HepG2 (cell line): ENCODE measurements around the gene RASSF4. TPM values are rescaled to one million over a fixed set of nuclear protein-coding genes. Genes with fewer than 3 reads are reported as not detected.

ENCODE experiments used
- ATAC-seq: fragments of 200-7000 bp; cut with Tn5 transposase; 3 replicates; pipeline ENCODE4 v1.9.1; 2020; ENCODE audit warnings: mild to moderate bottlenecking, moderate library complexity
- BruUV-seq: library from RNA; stranded (reverse); fragments of 400-500 nt; replicated peaks from 2 replicates; lab custom pipeline; 2021; lab: Mats Ljungman, UMichigan
- CTCF ChIA-PET: fragments of 300-600 bp; formaldehyde crosslinking; extraction: SDS; loops from one replicate; lab custom pipeline; 2021; ENCODE audit warnings: low total read pairs, inconsistent platforms, low intra/inter-chr PET ratio; lab: Yijun Ruan, JAX
- POLR2A ChIA-PET: fragments of 350-600 bp; sonication (Branson Sonifier 250); formaldehyde crosslinking; loops from one replicate; lab custom pipeline; 2020; ENCODE audit warnings: antibody characterized with exemption, inconsistent platforms; lab: Yijun Ruan, JAX
- DNase-seq: peaks from one replicate; pipeline ENCODE4 v3.0.0-alpha.2; 2015; ENCODE audit warnings: low spot score
- FAIRE-seq: peaks from 3 replicates; lab custom pipeline; 2011; peaks lifted over from hg19 to GRCh38; lab: Jason Lieb, UNC
- H2AFZ ChIP-seq: one replicate; pipeline ENCODE4 v1.6.1; 2011; ENCODE audit warnings: low read length, inconsistent platforms
- H3K27ac ChIP-seq: fragments of 300-600 bp; 3 replicates; pipeline ENCODE4 v1.8.0; 2011; ENCODE audit warnings: mixed run types, mild to moderate bottlenecking, mixed read lengths, low read length, inconsistent platforms; ENCODE audit not compliant: insufficient read depth; ENCODE audit errors: extremely low read length
- H3K27me3 ChIP-seq, 2 experiments: fragments of 200-600 bp in 1 of 2; 2 replicates in 1 of 2; 3 replicates in 1 of 2; pipeline versions ENCODE4 v1.6.0 to v1.8.0; 2011; ENCODE audit warnings: low read length in 2 of 2, mild to moderate bottlenecking in 2 of 2, moderate library complexity in 2 of 2, inconsistent platforms in 1 of 2; ENCODE audit not compliant: insufficient read depth in 2 of 2, control insufficient read depth in 1 of 2
- H3K36me3 ChIP-seq, 2 experiments: fragments of 200-600 bp in 1 of 2; replicated peaks in 1 of 2; 2 replicates in 1 of 2; 3 replicates in 1 of 2; pipeline versions ENCODE4 v1.5.1 to v1.8.0; 2011; ENCODE audit warnings: low read length in 2 of 2, inconsistent platforms in 1 of 2; ENCODE audit not compliant: insufficient read depth in 2 of 2, control insufficient read depth in 1 of 2
- H3K4me1 ChIP-seq: 2 replicates; pipeline ENCODE4 v1.5.1; 2012; ENCODE audit warnings: low read length, inconsistent platforms; ENCODE audit not compliant: insufficient read depth
- H3K4me2 ChIP-seq: 2 replicates; pipeline ENCODE4 v1.6.0; 2011; ENCODE audit warnings: low read depth, low read length, inconsistent platforms
- H3K4me3 ChIP-seq, 3 experiments: fragments of 200-600 bp in 1 of 3; sonication (generic), shearing (Covaris generic) in 1 of 3; replicated peaks in 1 of 3; 2 replicates each; pipeline ENCODE4 v1.5.1; 2011 to 2016; ENCODE audit warnings: low read length in 3 of 3, inconsistent platforms in 2 of 3, low read depth in 2 of 3, mild to moderate bottlenecking in 2 of 3, control low read depth in 1 of 3, mixed read lengths in 1 of 3; ENCODE audit not compliant: insufficient read depth in 1 of 3
- H3K79me2 ChIP-seq: one replicate; pipeline ENCODE4 v1.6.1; 2011; ENCODE audit warnings: low read length, inconsistent platforms; ENCODE audit not compliant: insufficient read depth
- H3K9ac ChIP-seq: 2 replicates; pipeline ENCODE4 v1.6.0; 2011; ENCODE audit warnings: mild to moderate bottlenecking, low read depth, low read length, inconsistent platforms; ENCODE audit not compliant: insufficient read depth
- H3K9me3 ChIP-seq: 2 replicates; pipeline ENCODE4 v1.5.1; 2012; ENCODE audit warnings: mild to moderate bottlenecking, low read length
- H4K20me1 ChIP-seq: 2 replicates; pipeline ENCODE4 v1.6.0; 2011; ENCODE audit warnings: inconsistent platforms, mild to moderate bottlenecking, low read length, moderate library complexity; ENCODE audit not compliant: insufficient read depth
- HNRNPK ChIP-seq: fragments of 200-400 bp; formaldehyde crosslinking; IDR thresholded peaks from 2 replicates; pipeline ENCODE4 v1.6.1; 2018; ENCODE audit warnings: low read length, low read depth, moderate library complexity, mild to moderate bottlenecking; ENCODE audit not compliant: poor library complexity, severe bottlenecking
- PCBP2 ChIP-seq: fragments of 200-400 bp; formaldehyde crosslinking; optimal IDR thresholded peaks from 2 replicates; pipeline ENCODE3; 2018; ENCODE audit warnings: low read length, low read depth; ENCODE audit not compliant: poor library complexity, severe bottlenecking
- ZNF564 ChIP-seq: sonication (generic); formaldehyde crosslinking; IDR thresholded peaks from 2 replicates; pipeline ENCODE4 v1.8.1; 2023; ENCODE audit warnings: mild to moderate bottlenecking, missing genetic modification reagents
- WGBS: methylation state at CpG from one replicate; pipeline ENCODE4 v1.1.6; 2017; ENCODE audit warnings: low lambda C conversion rate; 5-methylcytosine and 5-hydroxymethylcytosine counted together
- in situ Hi-C: cut with HindIII; loops from 2 replicates; pipeline ENCODE4 v1.10.0; 2017; ENCODE audit warnings: low pct_unique_long_range_greater_than_20kb; ENCODE audit not compliant: extremely low pct_ligation_motif_present
- intact Hi-C: fragments of 100-400 bp; cut with micrococcal nuclease; formaldehyde crosslinking; loops from one replicate; pipeline ENCODE4 v1.10.0; 2022; ENCODE audit not compliant: unreplicated experiment
- polyA plus RNA-seq, 8 experiments: library from polyadenylated mRNA; depleted of rRNA in 3 of 8; stranded (reverse) in 7 of 8; unstranded in 1 of 8; fragments of >200 nt; fragmentation: Illumina TruSeq in 4 of 8; extraction: Trizol in 4 of 8; gene quantifications; 2 replicates each; pipeline versions ENCODE4 v1.2.1 to v1.2.3, GENCODE V29; 2011 to 2016; ENCODE audit warnings: low read depth in 4 of 8, missing spikeins in 1 of 8, mixed read lengths in 1 of 8; ENCODE audit not compliant: insufficient read depth in 1 of 8
- total RNA-seq, 5 experiments: library from RNA; depleted of rRNA; stranded (reverse); fragments of >200 nt; fragmentation: Illumina TruSeq; extraction: Trizol; gene quantifications; 2 replicates each; pipeline ENCODE4 v1.2.3, GENCODE V29; 2016; ENCODE audit warnings: low read depth in 1 of 5
- TF ChIP-seq, protein P1 (sequence below): sonication (generic); formaldehyde crosslinking; IDR thresholded peaks from 2 replicates; pipeline ENCODE4 v1.5.0; 2020; ENCODE audit warnings: mild to moderate bottlenecking, missing genetic modification reagents, borderline replicate concordance
- TF ChIP-seq, protein P2 (sequence below): sonication (generic); formaldehyde crosslinking; IDR thresholded peaks from 2 replicates; pipeline ENCODE4 v1.5.0; 2020; ENCODE audit warnings: mild to moderate bottlenecking, missing genetic modification reagents

The RASSF4 gene
- total and polyA plus RNA-seq, 2 of the 13 experiments (the other 11 are each of a cell fraction or from before 2014, with no cell fraction given): 34.0 to 51.7 TPM

DNA sequence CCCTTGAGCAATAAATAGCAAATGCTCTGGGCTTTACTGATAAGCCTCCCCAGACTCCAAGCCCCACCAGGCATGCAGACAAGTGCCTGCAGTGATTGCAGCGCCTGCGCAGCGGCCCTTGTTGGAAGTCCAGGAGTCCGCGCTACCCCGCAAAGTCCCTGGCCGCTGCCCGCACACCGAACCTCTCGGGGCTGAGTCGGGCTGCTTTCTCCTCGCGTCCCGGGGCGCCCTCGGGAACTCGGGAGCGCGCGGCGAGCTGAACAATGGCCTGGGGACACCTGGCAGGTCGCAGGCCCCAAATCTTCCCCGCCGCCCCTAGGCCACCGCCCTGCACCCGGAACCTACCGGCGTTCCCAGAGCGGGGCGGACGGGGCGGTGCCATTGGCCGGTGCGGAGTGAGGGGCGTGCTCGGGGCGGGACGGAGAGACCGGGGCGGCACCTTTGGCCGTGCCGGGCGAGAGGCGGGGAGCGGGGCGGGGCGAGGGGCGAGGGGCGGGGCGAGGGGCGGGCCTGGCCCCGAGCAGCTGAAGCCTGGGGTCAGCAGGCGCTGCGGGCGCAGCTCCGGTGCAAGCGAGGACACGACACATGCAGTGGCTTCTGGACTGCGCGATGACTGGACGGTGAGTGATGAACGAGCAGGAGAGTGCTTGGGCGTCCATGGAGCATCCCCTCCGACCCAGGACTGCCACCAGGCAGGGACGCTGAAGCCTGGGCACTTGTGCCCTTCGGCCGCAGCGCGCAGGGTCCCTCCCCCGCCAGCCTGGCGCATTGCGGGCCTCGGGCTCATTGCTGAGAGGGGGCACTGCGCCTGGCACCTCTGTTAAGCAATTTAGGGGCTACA, at the start of gene RASSF4 (continued):
- TF ChIP-seq, protein P1, sequence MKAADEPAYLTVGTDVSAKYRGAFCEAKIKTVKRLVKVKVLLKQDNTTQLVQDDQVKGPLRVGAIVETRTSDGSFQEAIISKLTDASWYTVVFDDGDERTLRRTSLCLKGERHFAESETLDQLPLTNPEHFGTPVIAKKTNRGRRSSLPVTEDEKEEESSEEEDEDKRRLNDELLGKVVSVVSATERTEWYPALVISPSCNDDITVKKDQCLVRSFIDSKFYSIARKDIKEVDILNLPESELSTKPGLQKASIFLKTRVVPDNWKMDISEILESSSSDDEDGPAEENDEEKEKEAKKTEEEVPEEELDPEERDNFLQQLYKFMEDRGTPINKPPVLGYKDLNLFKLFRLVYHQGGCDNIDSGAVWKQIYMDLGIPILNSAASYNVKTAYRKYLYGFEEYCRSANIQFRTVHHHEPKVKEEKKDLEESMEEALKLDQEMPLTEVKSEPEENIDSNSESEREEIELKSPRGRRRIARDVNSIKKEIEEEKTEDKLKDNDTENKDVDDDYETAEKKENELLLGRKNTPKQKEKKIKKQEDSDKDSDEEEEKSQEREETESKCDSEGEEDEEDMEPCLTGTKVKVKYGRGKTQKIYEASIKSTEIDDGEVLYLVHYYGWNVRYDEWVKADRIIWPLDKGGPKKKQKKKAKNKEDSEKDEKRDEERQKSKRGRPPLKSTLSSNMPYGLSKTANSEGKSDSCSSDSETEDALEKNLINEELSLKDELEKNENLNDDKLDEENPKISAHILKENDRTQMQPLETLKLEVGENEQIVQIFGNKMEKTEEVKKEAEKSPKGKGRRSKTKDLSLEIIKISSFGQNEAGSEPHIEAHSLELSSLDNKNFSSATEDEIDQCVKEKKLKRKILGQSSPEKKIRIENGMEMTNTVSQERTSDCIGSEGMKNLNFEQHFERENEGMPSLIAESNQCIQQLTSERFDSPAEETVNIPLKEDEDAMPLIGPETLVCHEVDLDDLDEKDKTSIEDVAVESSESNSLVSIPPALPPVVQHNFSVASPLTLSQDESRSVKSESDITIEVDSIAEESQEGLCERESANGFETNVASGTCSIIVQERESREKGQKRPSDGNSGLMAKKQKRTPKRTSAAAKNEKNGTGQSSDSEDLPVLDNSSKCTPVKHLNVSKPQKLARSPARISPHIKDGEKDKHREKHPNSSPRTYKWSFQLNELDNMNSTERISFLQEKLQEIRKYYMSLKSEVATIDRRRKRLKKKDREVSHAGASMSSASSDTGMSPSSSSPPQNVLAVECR: peak; percentile 85
- peak; percentile 19 for TF ChIP-seq ZNF564
- TF ChIP-seq, all 625 proteins: peak for 234

DNA sequence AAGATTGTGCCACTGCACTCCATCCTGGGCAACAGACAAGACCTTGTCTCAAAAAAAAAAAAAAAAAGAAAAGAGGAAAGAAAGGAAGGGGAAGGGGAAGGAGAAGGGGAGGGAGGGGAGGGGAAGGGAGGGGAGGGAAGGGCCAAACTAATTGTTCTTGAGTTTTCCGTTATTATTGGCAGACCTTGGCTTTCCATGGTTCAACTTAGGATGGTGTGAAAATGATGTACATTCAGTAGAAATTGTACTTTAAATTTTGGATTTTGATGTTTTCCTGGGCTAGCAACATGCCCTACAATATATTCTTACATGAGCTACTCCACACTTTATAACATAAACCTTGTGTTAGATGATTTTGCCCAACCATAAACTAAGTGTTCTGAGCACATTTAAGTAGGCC, 49.7 kb upstream of the RASSF4 start:
- no peaks in the 10 kb centered on the region for H3K79me2 ChIP-seq
- no peak for FAIRE-seq
- no peak for ATAC-seq
- 78% methylated on average over 1 of the region's 1 CpG for WGBS
- TF ChIP-seq PCBP2 (peak; percentile 59), HNRNPK (peak; percentile 60)
- TF ChIP-seq, protein P2, sequence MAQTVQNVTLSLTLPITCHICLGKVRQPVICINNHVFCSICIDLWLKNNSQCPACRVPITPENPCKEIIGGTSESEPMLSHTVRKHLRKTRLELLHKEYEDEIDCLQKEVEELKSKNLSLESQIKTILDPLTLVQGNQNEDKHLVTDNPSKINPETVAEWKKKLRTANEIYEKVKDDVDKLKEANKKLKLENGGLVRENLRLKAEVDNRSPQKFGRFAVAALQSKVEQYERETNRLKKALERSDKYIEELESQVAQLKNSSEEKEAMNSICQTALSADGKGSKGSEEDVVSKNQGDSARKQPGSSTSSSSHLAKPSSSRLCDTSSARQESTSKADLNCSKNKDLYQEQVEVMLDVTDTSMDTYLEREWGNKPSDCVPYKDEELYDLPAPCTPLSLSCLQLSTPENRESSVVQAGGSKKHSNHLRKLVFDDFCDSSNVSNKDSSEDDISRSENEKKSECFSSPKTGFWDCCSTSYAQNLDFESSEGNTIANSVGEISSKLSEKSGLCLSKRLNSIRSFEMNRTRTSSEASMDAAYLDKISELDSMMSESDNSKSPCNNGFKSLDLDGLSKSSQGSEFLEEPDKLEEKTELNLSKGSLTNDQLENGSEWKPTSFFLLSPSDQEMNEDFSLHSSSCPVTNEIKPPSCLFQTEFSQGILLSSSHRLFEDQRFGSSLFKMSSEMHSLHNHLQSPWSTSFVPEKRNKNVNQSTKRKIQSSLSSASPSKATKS (CRISPR knock-in tag): no peak
- H3K9ac ChIP-seq: no peak overlapping the region
- H3K27me3 ChIP-seq: peaks cover 3 to 53% of the 10 kb centered on the region in 2 experiments
- intact Hi-C loops (no loop called here), in situ Hi-C loops (no loop called here)
- no peak overlapping the region for H3K27ac ChIP-seq
- ChIA-PET CTCF (no interaction called here), POLR2A (no interaction called here)
- no peak overlapping the region for H3K4me2 ChIP-seq
- no peak for DNase-seq
- no peak overlapping the region for H3K4me3 ChIP-seq
- H2AFZ ChIP-seq: no peak overlapping the region
- BruUV-seq: no TSS peak
- no peaks in the 10 kb centered on the region for H4K20me1 ChIP-seq
- no peaks in the 10 kb centered on the region for H3K36me3 ChIP-seq
- H3K9me3 ChIP-seq: no peaks in the 10 kb centered on the region
- H3K4me1 ChIP-seq: peaks cover 40% of the 10 kb centered on the region
